Measurements from ENCODE around the gene EHF.

GRCh38 chr11:34649597-34649996 is 28.7 kb downstream of the EHF start:
- TF ChIP-seq ZNF8 (CRISPR knock-in tag; IDR thresholded peaks at IDR 0.05) (no peak), RARB (CRISPR knock-in tag; IDR thresholded peaks at IDR 0.05) (no peak), ZFP30 (CRISPR knock-in tag; IDR thresholded peaks at IDR 0.05) (no peak), GLIS3 (CRISPR knock-in tag; IDR thresholded peaks at IDR 0.05) (no peak), PPARA (CRISPR knock-in tag; IDR thresholded peaks at IDR 0.05; ENCODE audit: borderline replicate concordance) (no peak), ZNF565 (CRISPR knock-in tag; conservative IDR thresholded peaks at IDR 0.05; ENCODE audit: low read depth) (no peak), CREB5 (CRISPR knock-in tag; IDR thresholded peaks at IDR 0.05; ENCODE audit: low read depth) (no peak), TCF4 (CRISPR knock-in tag; IDR thresholded peaks at IDR 0.05; ENCODE audit: borderline replicate concordance) (no peak), ESRRG (CRISPR knock-in tag; IDR thresholded peaks at IDR 0.05) (no peak)
